ENCODE data around the gene ALG8. TPM values are rescaled to one million over a fixed set of nuclear protein-coding genes. Genes with fewer than 3 reads are reported as not detected.

The ALG8 gene
- total RNA-seq, 1 donor from 2014 or later: 31.5 TPM

- no peak for ATAC-seq
- intact Hi-C loops (cut with DNase I): no loop called here
- TF ChIP-seq, protein P1, sequence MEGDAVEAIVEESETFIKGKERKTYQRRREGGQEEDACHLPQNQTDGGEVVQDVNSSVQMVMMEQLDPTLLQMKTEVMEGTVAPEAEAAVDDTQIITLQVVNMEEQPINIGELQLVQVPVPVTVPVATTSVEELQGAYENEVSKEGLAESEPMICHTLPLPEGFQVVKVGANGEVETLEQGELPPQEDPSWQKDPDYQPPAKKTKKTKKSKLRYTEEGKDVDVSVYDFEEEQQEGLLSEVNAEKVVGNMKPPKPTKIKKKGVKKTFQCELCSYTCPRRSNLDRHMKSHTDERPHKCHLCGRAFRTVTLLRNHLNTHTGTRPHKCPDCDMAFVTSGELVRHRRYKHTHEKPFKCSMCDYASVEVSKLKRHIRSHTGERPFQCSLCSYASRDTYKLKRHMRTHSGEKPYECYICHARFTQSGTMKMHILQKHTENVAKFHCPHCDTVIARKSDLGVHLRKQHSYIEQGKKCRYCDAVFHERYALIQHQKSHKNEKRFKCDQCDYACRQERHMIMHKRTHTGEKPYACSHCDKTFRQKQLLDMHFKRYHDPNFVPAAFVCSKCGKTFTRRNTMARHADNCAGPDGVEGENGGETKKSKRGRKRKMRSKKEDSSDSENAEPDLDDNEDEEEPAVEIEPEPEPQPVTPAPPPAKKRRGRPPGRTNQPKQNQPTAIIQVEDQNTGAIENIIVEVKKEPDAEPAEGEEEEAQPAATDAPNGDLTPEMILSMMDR (IDR thresholded peaks at IDR 0.05): no peak
- no peak overlapping the region for H3K27ac ChIP-seq
- no peaks in the 10 kb centered on the region for H3K4me1 ChIP-seq
- H3K36me3 ChIP-seq: peaks cover 58% of the 10 kb centered on the region
- no peaks in the 10 kb centered on the region for H3K9me3 ChIP-seq
- no peak for DNase-seq
- no peak overlapping the region for H3K4me3 ChIP-seq
- H3K27me3 ChIP-seq: no peaks in the 10 kb centered on the region
Observed at GRCh38 chr11:78109081-78110015, 30.1 kb downstream of the ALG8 start.

DNA sequence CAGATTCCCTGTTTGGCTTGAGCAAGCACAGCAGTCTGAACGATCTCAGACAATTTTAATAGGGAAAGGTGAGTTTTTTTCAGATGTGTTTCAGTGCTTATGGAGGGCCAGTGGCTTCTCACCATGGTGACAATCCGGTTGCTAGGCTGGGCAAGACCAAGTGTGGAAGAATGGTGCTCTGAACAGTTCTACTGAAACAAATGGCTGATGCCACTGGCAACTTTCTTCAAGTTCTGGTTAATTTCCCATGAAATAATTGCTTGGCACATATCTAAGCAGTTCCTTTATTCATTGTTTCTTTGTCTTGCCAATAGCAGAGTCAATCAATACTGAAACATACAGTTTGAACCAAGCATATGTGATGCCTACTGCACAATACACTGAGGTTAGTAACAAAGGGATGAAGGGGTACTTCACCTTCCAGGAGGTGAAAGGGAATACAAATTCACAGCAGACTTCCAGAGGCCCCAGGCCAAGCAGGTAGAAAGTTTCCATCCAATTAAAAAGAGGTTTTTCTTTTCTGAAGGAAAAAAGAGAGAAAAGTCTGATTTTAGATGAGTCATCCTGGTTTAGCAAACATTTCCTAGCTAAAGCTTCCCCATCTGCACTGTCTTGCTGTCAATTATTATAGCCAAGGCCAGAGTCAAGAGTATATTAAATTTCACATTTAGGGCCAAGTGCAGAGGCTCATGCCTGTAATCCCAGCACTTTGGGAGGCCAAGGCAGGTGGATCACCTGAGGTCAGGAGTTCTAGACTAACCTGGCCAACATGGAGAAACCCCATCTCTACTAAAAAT, 38.6 kb downstream of the ALG8 start:
- Histone ChIP-seq H3K4me3 (no peak overlapping the region), H3K27ac (no peak overlapping the region), H3K9me3 (no peaks in the 10 kb centered on the region), H3K4me1 (no peaks in the 10 kb centered on the region), H3K27me3 (no peaks in the 10 kb centered on the region), H3K36me3 (peaks cover 27% of the 10 kb centered on the region)
- TF ChIP-seq, protein P1 (IDR thresholded peaks at IDR 0.05): no peak
- intact Hi-C loops (cut with DNase I): no loop called here
- no peak for DNase-seq
- ATAC-seq: no peak

DNA sequence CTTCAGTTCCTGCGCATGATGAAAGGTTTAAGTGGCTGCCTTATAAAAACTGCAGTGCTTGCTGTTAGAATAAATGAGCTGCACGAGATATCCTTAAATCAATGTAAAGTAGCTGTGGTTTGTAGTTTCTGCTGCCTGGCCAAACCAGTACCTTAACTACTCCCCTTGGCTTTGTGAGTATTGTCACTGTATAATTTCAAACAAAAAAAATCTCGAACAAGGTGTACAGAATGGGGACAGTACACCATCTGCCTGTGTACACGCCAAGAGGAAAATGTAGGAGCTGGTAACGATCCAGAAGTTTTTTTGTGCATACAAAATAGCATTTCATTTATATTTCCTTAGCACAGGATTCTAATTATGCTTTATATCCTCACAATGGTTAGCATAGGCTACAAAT, 39.2 kb downstream of the ALG8 start:
- Histone ChIP-seq H3K27ac (no peak overlapping the region), H3K36me3 (peaks cover 27% of the 10 kb centered on the region), H3K4me3 (no peak overlapping the region), H3K4me1 (no peaks in the 10 kb centered on the region), H3K9me3 (no peaks in the 10 kb centered on the region), H3K27me3 (no peaks in the 10 kb centered on the region)
- DNase-seq: no peak
- intact Hi-C loops (cut with DNase I): no loop called here
- ATAC-seq: no peak
- TF ChIP-seq, protein P1 (IDR thresholded peaks at IDR 0.05): no peak

- TF ChIP-seq, protein P1 (IDR thresholded peaks at IDR 0.05): no peak
Observed at GRCh38 chr11:78099666-78100065, 39.8 kb downstream of the ALG8 start.

GRCh38 chr11:78097666-78098385, 41.6 kb downstream of the ALG8 start:
- DNase-seq (no peak), ATAC-seq (no peak)
- H3K27ac ChIP-seq: no peak overlapping the region
- intact Hi-C loops (cut with DNase I): no loop called here
- no peak overlapping the region for H3K4me3 ChIP-seq
- TF ChIP-seq, protein P1 (IDR thresholded peaks at IDR 0.05): no peak
- H3K36me3 ChIP-seq: peaks cover 16% of the 10 kb centered on the region
- H3K9me3 ChIP-seq: no peaks in the 10 kb centered on the region
- H3K4me1 ChIP-seq: no peaks in the 10 kb centered on the region
- no peaks in the 10 kb centered on the region for H3K27me3 ChIP-seq

More at GRCh38 chr11:78099666-78100065, 39.8 kb downstream of the ALG8 start:
- H3K9me3 ChIP-seq: no peaks in the 10 kb centered on the region
- H3K27ac ChIP-seq: no peak overlapping the region
- no peak for ATAC-seq
- peaks cover 28% of the 10 kb centered on the region for H3K36me3 ChIP-seq
- H3K4me1 ChIP-seq: no peaks in the 10 kb centered on the region
- DNase-seq: no peak
- intact Hi-C loops (cut with DNase I): no loop called here
- H3K27me3 ChIP-seq: no peaks in the 10 kb centered on the region
- H3K4me3 ChIP-seq: no peak overlapping the region
